HFFc6 (cell line): ENCODE measurements around the gene IL11RA. TPM values are rescaled to one million over a fixed set of nuclear protein-coding genes. Genes with fewer than 3 reads are reported as not detected.
A peak's percentile ranks its signal among the peaks of the same experiment; 100 is the strongest.

Experiments used
- DNase-seq: peaks from one replicate; pipeline ENCODE4 v3.0.0-alpha.2; 2018
- H3K27ac Mint-ChIP-seq: 2 replicates; pipeline ENCODE4 v1.8.0; 2020; ENCODE audit warnings: mild to moderate bottlenecking, mixed read lengths
- H3K27me3 Mint-ChIP-seq: 2 replicates; pipeline ENCODE4 v1.8.0; 2021; ENCODE audit warnings: mild to moderate bottlenecking, moderate library complexity, mixed read lengths; ENCODE audit not compliant: insufficient read depth
- H3K36me3 Mint-ChIP-seq: 2 replicates; pipeline ENCODE4 v1.8.0; 2021; ENCODE audit warnings: low read depth, mixed read lengths
- H3K4me1 Mint-ChIP-seq: 2 replicates; pipeline ENCODE4 v1.8.0; 2020; ENCODE audit warnings: low read depth, mixed read lengths
- H3K4me3 Mint-ChIP-seq: 2 replicates; pipeline ENCODE4 v1.8.0; 2020; ENCODE audit warnings: mild to moderate bottlenecking, moderate library complexity, mixed read lengths
- H3K9me3 Mint-ChIP-seq: 2 replicates; pipeline ENCODE4 v1.8.0; 2020; ENCODE audit warnings: mild to moderate bottlenecking, mixed read lengths
- total RNA-seq, 6 experiments: library from RNA; stranded (reverse); fragmentation: NEBNext Ultra II Directional; extraction: Animal tissue kit (Norgen Biotek cat#: 25700); gene quantifications; 2 replicates in 1 of 6; 3 replicates in 5 of 6; pipeline ENCODE4 v1.2.3, GENCODE V29; 2021
- TF ChIP-seq, protein P1 (sequence below): fragments of 200-600 bp; sonication (generic); IDR thresholded peaks from 2 replicates; pipeline ENCODE4 v1.5.0; 2021; ENCODE audit warnings: antibody characterized with exemption, mild to moderate bottlenecking

Gene IL11RA
- total RNA-seq, 6 experiments from 2014 or later, result 20.9 to 26.3 (median 23.6) TPM

DNA sequence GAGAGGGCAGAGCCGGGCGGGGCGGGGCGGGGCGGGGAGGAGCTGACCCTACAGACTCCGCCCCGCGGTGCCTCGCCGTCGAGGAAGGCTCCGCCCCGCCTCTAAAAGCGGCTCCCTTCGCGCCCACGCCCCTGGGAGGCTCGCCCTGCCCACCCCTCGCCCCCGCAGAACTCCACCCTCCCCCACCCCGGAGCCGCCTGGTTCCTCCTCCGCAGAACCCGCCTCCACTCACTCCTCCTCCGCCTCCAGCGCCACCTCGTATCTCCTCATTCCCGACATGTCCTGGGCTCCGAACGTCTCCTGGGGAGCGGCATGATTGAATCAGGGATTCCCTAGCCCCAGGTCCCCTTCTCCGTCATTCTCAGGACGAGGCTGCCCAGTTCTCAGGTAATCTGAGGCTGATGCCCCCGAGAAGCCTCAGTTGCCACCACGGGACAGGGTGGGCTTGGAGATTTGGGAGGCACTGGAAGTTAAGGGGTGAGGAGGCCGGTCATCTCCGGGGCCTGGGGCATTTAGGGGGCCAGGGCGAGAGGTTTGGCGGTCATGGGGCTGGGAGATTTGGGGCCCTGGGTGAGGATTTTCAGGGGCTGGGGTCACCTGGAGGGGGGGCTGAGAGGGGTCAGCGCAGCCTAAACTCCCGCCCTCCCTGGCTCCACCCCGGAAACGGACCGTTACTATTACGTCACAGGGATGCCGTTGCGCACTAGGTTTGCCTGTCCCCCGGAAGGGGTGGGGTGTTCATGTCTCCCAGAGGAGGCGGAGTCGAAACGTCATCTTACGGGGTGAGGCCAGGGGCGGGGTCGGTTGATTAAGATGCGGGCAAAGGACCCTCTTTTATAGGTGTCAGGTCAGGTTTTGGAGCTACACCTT, 13.6 kb downstream of the IL11RA start:
- Mint-ChIP-seq H3K4me3 (peak overlapping the region; percentile 96), H3K9me3 (peaks cover 7% of the 10 kb centered on the region), H3K27ac (peak overlapping the region; percentile 97)

DNA sequence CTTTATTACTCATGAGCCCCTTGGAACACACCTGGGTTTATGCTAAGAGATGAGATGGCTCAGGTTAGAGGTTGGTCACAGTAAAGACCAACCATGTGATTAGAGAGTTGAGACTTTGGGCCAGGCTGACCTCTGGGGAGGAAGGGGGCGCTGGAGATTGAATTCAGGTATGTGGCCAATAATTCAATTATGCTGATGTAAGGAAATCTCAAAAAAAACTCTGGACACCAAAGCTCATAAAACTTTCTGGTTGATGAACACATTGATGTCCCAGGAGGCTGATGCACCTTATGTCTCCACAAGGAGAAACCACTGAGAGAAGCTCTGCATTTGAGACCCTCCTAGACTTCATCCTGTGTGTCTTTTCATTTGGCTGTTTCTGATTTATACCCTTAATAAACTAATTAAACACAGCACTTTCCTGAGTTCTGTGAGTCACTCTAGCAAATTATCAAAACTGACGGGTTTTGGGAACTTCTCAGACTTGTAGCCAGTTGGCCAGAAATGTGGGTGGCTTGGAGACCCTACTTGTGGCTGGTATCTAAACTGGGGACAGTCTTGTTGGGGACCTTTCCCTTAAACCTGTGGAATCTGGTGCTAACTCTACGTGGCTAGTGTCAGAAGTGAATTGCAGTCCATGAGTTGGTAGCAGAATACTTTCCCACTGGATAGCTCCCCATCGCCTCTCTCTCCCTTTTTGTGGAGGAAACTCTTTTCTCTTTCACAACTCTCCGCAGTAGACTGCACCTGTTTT, 18.0 kb downstream of the IL11RA start:
- H3K27me3 Mint-ChIP-seq, result peaks cover 2% of the 10 kb centered on the region; the same call in 1 of the 2 replicates
- H3K9me3 Mint-ChIP-seq, result peaks cover 7% of the 10 kb centered on the region
- no peak for DNase-seq
- peaks cover 29% of the 10 kb centered on the region for H3K36me3 Mint-ChIP-seq
- peaks cover 20% of the 10 kb centered on the region for H3K4me1 Mint-ChIP-seq
- no peak overlapping the region for H3K27ac Mint-ChIP-seq
- TF ChIP-seq, protein P1, sequence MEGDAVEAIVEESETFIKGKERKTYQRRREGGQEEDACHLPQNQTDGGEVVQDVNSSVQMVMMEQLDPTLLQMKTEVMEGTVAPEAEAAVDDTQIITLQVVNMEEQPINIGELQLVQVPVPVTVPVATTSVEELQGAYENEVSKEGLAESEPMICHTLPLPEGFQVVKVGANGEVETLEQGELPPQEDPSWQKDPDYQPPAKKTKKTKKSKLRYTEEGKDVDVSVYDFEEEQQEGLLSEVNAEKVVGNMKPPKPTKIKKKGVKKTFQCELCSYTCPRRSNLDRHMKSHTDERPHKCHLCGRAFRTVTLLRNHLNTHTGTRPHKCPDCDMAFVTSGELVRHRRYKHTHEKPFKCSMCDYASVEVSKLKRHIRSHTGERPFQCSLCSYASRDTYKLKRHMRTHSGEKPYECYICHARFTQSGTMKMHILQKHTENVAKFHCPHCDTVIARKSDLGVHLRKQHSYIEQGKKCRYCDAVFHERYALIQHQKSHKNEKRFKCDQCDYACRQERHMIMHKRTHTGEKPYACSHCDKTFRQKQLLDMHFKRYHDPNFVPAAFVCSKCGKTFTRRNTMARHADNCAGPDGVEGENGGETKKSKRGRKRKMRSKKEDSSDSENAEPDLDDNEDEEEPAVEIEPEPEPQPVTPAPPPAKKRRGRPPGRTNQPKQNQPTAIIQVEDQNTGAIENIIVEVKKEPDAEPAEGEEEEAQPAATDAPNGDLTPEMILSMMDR, result no peak
- H3K4me3 Mint-ChIP-seq, result no peak overlapping the region

More for the DNA sequence above, 13.6 kb downstream of the IL11RA start:
- TF ChIP-seq, protein P1, result no peak; the same call in 1 of the 2 replicates
- H3K4me1 Mint-ChIP-seq, result peaks cover 31% of the 10 kb centered on the region
- DNase-seq, result peak; percentile 89
- peaks cover 3% of the 10 kb centered on the region for H3K27me3 Mint-ChIP-seq
- H3K36me3 Mint-ChIP-seq, result peaks cover 29% of the 10 kb centered on the region

DNA sequence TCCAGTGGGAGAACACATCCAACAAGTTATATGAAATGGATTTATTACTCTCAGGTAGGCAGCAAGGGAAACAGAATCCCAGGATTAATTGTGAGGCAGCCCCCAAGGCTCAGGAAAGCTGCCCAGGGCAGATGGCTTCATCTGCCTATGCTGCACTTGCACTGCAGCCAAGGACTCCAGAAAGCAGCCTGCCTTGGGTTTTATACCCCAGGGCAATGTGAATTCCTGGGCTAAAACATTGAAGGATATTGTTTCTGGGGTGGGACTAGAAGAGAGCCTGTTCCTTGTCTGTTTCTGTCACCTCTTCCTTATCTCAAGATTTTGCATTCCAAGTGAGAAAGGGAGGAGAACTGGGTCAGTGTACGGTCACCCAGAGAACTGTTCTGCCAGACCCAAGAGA, 19.3 kb downstream of the IL11RA start:
- no peak overlapping the region for H3K27ac Mint-ChIP-seq
- peaks cover 2% of the 10 kb centered on the region; the same call in 1 of the 2 replicates for H3K27me3 Mint-ChIP-seq
- H3K36me3 Mint-ChIP-seq, result peaks cover 29% of the 10 kb centered on the region
- TF ChIP-seq, protein P1, result no peak
- peaks cover 7% of the 10 kb centered on the region for H3K9me3 Mint-ChIP-seq
- no peak overlapping the region for H3K4me3 Mint-ChIP-seq
- peaks cover 14% of the 10 kb centered on the region for H3K4me1 Mint-ChIP-seq
- no peak for DNase-seq

DNA sequence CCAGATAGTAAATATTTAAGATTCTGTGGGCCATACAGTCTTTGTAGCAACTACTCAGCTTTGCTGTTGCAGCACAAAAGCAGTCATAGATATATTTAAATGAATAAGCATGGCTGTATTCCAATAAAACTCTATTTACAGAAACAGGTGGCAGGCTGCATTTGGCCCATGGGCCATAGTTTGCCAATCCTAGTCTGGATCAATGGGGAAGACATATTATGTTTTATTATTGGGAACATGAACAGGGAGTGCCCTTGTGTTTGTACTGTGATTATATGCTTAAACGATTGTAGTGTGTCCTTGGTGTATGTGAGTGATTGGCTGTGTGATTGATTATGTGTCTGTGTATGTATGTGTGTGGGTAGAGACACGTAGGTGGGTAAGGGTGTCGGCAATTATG, 22.5 kb downstream of the IL11RA start:
- H3K4me1 Mint-ChIP-seq, result no peaks in the 10 kb centered on the region
- peaks cover 3% of the 10 kb centered on the region for H3K9me3 Mint-ChIP-seq
- H3K36me3 Mint-ChIP-seq, result peaks cover 9% of the 10 kb centered on the region
- no peak for DNase-seq
- H3K27me3 Mint-ChIP-seq, result no peaks in the 10 kb centered on the region
- H3K27ac Mint-ChIP-seq, result no peak overlapping the region
- H3K4me3 Mint-ChIP-seq, result no peak overlapping the region
- TF ChIP-seq, protein P1, result no peak

DNA sequence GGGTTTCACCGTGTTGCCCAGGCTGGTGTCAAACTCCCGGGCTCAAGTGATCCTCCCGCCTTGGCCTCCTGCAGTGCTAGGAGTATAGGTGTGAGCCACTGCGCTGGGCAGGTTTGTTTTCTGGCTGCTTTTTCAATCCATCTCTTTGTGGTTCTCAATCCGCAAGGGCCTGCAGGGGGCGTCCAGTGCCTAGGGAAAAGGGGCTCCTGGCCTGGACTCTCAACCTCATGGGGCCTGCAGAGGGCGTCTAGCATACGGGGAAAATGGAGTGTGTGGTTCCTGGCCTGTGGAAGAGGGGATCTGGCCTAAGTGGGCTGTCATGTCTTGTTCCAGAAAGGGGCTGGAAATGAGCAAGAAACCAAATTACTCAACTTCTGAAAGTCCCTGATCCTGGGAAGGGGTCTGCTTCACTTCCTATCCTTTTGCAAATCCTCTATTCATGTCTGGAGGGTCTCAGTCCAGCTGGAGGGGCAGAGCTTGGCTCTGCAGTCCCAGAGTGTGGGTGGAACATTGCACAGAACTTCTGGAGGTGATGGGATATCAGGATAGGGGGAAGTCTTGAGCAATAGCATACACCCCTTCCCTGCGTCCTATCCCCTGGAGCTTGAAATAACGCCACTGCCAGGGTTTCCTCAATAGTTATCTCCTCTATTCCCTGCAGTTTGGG, 23.2 kb downstream of the IL11RA start:
- no peaks in the 10 kb centered on the region for H3K9me3 Mint-ChIP-seq
- no peaks in the 10 kb centered on the region for H3K27me3 Mint-ChIP-seq
- peaks cover 4% of the 10 kb centered on the region; the same call in 1 of the 2 replicates for H3K36me3 Mint-ChIP-seq
- H3K4me1 Mint-ChIP-seq, result no peaks in the 10 kb centered on the region
- no peak overlapping the region for H3K27ac Mint-ChIP-seq
- TF ChIP-seq, protein P1, result peak; percentile 80
- H3K4me3 Mint-ChIP-seq, result no peak overlapping the region
- DNase-seq, result peak; percentile 51
